ENCODE data around the gene TXNDC16.

- TF ChIP-seq CTCF (IDR thresholded peaks at IDR 0.05) = no peak
- no peak for TF ChIP-seq EP300 (IDR thresholded peaks at IDR 0.05)
- no peak for TF ChIP-seq POLR2A (IDR thresholded peaks at IDR 0.05)
Observed at GRCh38 chr14:52405314-52405713, 147.0 kb downstream of the TXNDC16 start.
